ENCODE measurements around the gene RYR3. TPM values are rescaled to one million over a fixed set of nuclear protein-coding genes. Genes with fewer than 3 reads are reported as not detected.

The RYR3 gene
- total RNA-seq, 1 experiment from 2014 or later = not detected

DNA sequence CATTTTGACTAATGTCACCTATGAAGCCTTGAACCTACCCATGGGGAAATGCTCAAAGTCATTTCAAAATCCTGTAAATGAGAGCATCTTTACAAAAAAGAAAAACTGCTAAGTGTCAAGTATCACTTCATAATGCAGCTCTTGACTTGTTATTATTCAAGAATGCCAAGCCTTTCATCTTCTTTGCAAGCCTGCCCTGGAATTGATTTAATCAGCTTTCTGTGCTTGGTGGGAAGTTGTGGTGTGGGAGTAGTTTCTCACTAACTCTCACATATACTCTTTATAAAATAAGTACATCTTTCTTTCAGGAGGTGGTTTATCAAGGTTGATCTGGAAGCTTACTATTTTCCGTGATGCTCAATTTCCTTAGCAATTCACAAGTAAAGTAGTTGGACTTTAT is 43.6 kb downstream of the RYR3 start:
- ChIA-PET CTCF (no interaction called here), POLR2A (ENCODE audit: low non-redundant PET) (no interaction called here)
- Histone ChIP-seq H3K9me3 (ENCODE audit: low read depth, low read length, poor library complexity, severe bottlenecking) (no peaks in the 10 kb centered on the region), H3K27ac (ENCODE audit: low read depth, low read length, poor library complexity, severe bottlenecking) (no peak overlapping the region), H3K27me3 (replicated peaks; ENCODE audit: insufficient read depth, low read depth, low read length, poor library complexity) (peaks cover 6% of the 10 kb centered on the region), H3K4me1 (ENCODE audit: insufficient read depth, low read length, poor library complexity, severe bottlenecking) (no peaks in the 10 kb centered on the region), H3K36me3 (ENCODE audit: insufficient read depth, low read length, poor library complexity, severe bottlenecking) (no peaks in the 10 kb centered on the region), H3K4me3 (ENCODE audit: low read depth, low read length, poor library complexity, severe bottlenecking) (no peak overlapping the region)
- TF ChIP-seq, protein P1, sequence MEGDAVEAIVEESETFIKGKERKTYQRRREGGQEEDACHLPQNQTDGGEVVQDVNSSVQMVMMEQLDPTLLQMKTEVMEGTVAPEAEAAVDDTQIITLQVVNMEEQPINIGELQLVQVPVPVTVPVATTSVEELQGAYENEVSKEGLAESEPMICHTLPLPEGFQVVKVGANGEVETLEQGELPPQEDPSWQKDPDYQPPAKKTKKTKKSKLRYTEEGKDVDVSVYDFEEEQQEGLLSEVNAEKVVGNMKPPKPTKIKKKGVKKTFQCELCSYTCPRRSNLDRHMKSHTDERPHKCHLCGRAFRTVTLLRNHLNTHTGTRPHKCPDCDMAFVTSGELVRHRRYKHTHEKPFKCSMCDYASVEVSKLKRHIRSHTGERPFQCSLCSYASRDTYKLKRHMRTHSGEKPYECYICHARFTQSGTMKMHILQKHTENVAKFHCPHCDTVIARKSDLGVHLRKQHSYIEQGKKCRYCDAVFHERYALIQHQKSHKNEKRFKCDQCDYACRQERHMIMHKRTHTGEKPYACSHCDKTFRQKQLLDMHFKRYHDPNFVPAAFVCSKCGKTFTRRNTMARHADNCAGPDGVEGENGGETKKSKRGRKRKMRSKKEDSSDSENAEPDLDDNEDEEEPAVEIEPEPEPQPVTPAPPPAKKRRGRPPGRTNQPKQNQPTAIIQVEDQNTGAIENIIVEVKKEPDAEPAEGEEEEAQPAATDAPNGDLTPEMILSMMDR (conservative IDR thresholded peaks at IDR 0.05; ENCODE audit: low read depth, low read length) = no peak
- no peak for TF ChIP-seq EZH2 (IDR thresholded peaks at IDR 0.05; ENCODE audit: borderline replicate concordance, low read depth, low read length, poor library complexity, severe bottlenecking)
- BruUV-seq (replicated peaks) = no TSS peak
- no peak for DNase-seq (ENCODE audit: low spot score)
- intact Hi-C loops (cut with micrococcal nuclease; ENCODE audit: unreplicated experiment) = no loop called here

DNA sequence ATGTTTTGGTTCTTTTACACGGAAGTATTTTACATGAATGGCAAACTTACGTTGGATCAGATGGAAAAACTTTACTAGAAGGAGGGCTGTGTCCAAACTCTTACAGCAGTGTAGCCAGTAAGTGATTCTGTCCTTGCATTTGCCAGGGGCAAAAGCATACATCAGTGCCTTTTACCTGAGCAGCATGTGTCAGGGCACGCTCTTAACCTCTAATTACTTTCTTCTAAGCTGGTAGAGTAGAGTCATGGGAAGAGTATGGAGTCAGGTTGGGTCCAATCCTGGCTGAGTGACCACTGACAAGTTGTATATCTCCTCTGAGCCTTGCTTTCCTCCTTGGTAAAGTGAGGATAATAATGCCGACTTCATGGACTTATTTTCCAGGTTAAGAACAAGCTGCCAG is 47.1 kb downstream of the RYR3 start:
- ChIA-PET POLR2A (ENCODE audit: low non-redundant PET) (no interaction called here), CTCF (no interaction called here)
- Histone ChIP-seq H3K9me3 (ENCODE audit: low read depth, low read length, poor library complexity, severe bottlenecking) (no peaks in the 10 kb centered on the region), H3K4me3 (ENCODE audit: low read depth, low read length, poor library complexity, severe bottlenecking) (no peak overlapping the region), H3K27me3 (replicated peaks; ENCODE audit: insufficient read depth, low read depth, low read length, poor library complexity) (peaks cover 6% of the 10 kb centered on the region), H3K4me1 (ENCODE audit: insufficient read depth, low read length, poor library complexity, severe bottlenecking) (no peaks in the 10 kb centered on the region), H3K27ac (ENCODE audit: low read depth, low read length, poor library complexity, severe bottlenecking) (no peak overlapping the region), H3K36me3 (ENCODE audit: insufficient read depth, low read length, poor library complexity, severe bottlenecking) (no peaks in the 10 kb centered on the region)
- BruUV-seq (replicated peaks) = no TSS peak
- intact Hi-C loops (cut with micrococcal nuclease; ENCODE audit: unreplicated experiment) = no loop called here
- TF ChIP-seq, protein P1 (conservative IDR thresholded peaks at IDR 0.05; ENCODE audit: low read depth, low read length) = no peak
- TF ChIP-seq EZH2 (IDR thresholded peaks at IDR 0.05; ENCODE audit: borderline replicate concordance, low read depth, low read length, poor library complexity, severe bottlenecking) = no peak
- no peak for DNase-seq (ENCODE audit: low spot score)

DNA sequence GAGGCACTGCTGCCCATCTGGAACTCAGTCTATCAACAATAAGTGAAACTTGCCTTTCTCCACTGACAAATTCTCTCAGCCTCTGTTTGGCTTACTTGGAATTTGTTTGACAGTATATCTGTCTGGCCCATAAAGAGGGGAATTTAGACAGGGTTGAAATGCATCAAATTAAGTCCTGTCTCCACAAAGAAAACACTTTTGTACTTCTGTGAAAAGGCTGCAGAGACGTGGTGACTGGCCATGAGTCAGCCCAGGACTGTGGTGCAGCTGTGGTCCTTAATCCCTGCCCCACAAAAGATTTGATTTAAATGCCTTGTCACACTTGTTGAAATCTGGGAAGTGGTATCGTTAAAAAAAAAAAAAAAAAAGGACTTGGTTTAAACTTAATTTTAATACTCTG is 47.5 kb downstream of the RYR3 start:
- intact Hi-C loops (cut with micrococcal nuclease; ENCODE audit: unreplicated experiment) = no loop called here
- DNase-seq (ENCODE audit: low spot score) = no peak
- no peak overlapping the region for H3K27ac ChIP-seq (ENCODE audit: low read depth, low read length, poor library complexity, severe bottlenecking)
- peaks cover 6% of the 10 kb centered on the region for H3K27me3 ChIP-seq (replicated peaks; ENCODE audit: insufficient read depth, low read depth, low read length, poor library complexity)
- no peaks in the 10 kb centered on the region for H3K9me3 ChIP-seq (ENCODE audit: low read depth, low read length, poor library complexity, severe bottlenecking)
- H3K4me3 ChIP-seq (ENCODE audit: low read depth, low read length, poor library complexity, severe bottlenecking) = no peak overlapping the region
- H3K36me3 ChIP-seq (ENCODE audit: insufficient read depth, low read length, poor library complexity, severe bottlenecking) = no peaks in the 10 kb centered on the region
- BruUV-seq (replicated peaks) = no TSS peak
- no peak for TF ChIP-seq EZH2 (IDR thresholded peaks at IDR 0.05; ENCODE audit: borderline replicate concordance, low read depth, low read length, poor library complexity, severe bottlenecking)
- TF ChIP-seq, protein P1 (conservative IDR thresholded peaks at IDR 0.05; ENCODE audit: low read depth, low read length) = no peak
- CTCF ChIA-PET = no interaction called here
- POLR2A ChIA-PET (ENCODE audit: low non-redundant PET) = no interaction called here
- H3K4me1 ChIP-seq (ENCODE audit: insufficient read depth, low read length, poor library complexity, severe bottlenecking) = no peaks in the 10 kb centered on the region

Data from A673 (cell line).